SK-N-MC (cell line): ENCODE data around the gene ITGAV.

ENCODE experiments used
- EZH2 ChIP-seq: fragments of 200-600 bp; sonication (generic); IDR thresholded peaks from one replicate; pipeline ENCODE4 v1.6.1; 2017; ENCODE audit warnings: antibody characterized with exemption
- POLR2AphosphoS5 ChIP-seq: IDR thresholded peaks from 2 replicates; pipeline ENCODE4 v1.6.1; 2012; ENCODE audit warnings: mild to moderate bottlenecking, low read depth, low read length, borderline replicate concordance

DNA sequence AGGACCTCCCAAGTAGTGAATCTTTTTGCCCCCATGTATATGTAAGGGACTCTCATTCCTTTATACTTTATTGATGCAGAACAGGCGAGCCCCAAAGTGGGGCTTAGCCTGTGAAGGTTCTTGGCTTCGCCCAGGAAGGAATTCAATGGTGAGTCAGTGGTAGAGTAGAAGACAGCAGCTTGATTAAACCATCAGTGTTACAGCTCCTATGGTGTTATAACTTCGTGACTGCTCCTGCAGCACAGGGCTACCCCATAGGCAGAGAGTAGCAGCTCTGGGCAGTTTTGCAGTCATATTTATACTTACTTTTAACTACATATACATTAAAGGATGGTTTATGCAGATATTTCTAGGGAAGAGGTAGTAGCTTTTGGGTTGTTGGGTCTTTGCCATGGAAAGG is 115.0 kb downstream of the ITGAV start:
- TF ChIP-seq EZH2 (no peak), POLR2AphosphoS5 (no peak)
